ENCODE data around the gene C10orf143. TPM values are rescaled to one million over a fixed set of nuclear protein-coding genes. Genes with fewer than 3 reads are reported as not detected.

C10orf143 gene
- total and polyA plus RNA-seq, 2 donors: 1.6 to 7.7 TPM

DNA sequence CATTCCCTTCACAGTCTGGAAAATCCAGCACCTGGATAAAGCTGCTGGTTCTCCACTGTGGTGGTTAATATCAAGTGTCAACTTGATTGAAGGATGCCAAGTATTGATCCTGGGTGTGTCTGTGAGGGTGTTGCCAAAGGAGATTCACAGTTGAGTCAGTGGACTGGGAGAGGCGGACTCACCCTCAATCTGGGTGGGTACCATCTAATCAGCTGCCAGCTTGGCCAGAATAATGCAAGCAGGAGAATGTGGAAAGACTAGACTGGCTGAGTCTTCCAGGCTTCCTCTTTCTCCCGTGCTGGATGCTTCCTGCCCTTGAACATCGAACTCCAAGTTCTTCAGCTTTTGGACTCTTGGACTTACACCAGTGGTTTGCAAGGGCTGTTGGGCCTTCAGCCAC, 48.4 kb downstream of the C10orf143 start:
- no peak for DNase-seq (ENCODE audit: extremely low spot score)
- Histone ChIP-seq H3K27ac (ENCODE audit: low read depth) (no peak overlapping the region), H3K4me3 (ENCODE audit: low read depth, low read length) (no peak overlapping the region), H3K4me1 (ENCODE audit: insufficient read depth) (no peaks in the 10 kb centered on the region), H3K36me3 (ENCODE audit: insufficient read depth) (no peaks in the 10 kb centered on the region)
- 84% methylated on average over 3 of the region's 3 CpGs for WGBS

GRCh38 chr10:130061760-130062159, 48.9 kb downstream of the C10orf143 start:
- H3K27ac ChIP-seq (ENCODE audit: low read depth): no peak overlapping the region
- no peaks in the 10 kb centered on the region for H3K4me1 ChIP-seq (ENCODE audit: insufficient read depth)
- WGBS: 80% methylated on average over 6 of the region's 6 CpGs
- no peaks in the 10 kb centered on the region for H3K36me3 ChIP-seq (ENCODE audit: insufficient read depth)
- no peak for DNase-seq (ENCODE audit: extremely low spot score)
- H3K4me3 ChIP-seq (ENCODE audit: low read depth, low read length): no peak overlapping the region

DNA sequence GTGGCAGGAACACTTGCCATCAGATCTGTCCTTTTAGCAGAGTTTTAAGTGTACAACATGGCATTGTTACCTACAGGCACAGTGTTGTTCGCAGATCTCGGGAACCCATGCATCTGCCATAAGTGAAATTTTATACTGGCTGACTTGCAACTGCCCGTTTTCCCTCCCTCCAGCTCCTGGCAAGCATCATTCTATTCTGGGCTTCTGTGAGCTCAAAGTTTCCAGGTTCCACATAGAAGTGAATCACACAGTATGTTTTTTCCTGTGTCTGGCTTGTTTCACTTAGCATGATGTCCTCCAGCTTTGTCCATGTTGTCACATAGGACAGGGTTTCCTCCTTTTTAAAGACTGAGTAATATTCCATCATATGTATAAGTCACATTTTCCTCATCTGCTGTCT, 56.6 kb downstream of the C10orf143 start:
- no peak for DNase-seq (ENCODE audit: extremely low spot score)
- no peak overlapping the region for H3K4me3 ChIP-seq (ENCODE audit: low read depth, low read length)
- no peak overlapping the region for H3K27ac ChIP-seq (ENCODE audit: low read depth)
- no peaks in the 10 kb centered on the region for H3K4me1 ChIP-seq (ENCODE audit: insufficient read depth)
- 90% methylated on average over 3 of the region's 3 CpGs for WGBS
- H3K36me3 ChIP-seq (ENCODE audit: insufficient read depth): no peaks in the 10 kb centered on the region

GRCh38 chr10:130053561-130053960, 57.1 kb downstream of the C10orf143 start:
- Histone ChIP-seq H3K4me3 (ENCODE audit: low read depth, low read length) (no peak overlapping the region), H3K36me3 (ENCODE audit: insufficient read depth) (no peaks in the 10 kb centered on the region), H3K4me1 (ENCODE audit: insufficient read depth) (no peaks in the 10 kb centered on the region), H3K27ac (ENCODE audit: low read depth) (no peak overlapping the region)
- WGBS: 75% methylated on average over 11 of the region's 11 CpGs
- no peak for DNase-seq (ENCODE audit: extremely low spot score)

GRCh38 chr10:130052193-130052592, 58.4 kb downstream of the C10orf143 start:
- H3K36me3 ChIP-seq (ENCODE audit: insufficient read depth): no peaks in the 10 kb centered on the region
- no peak overlapping the region for H3K4me3 ChIP-seq (ENCODE audit: low read depth, low read length)
- no peaks in the 10 kb centered on the region for H3K4me1 ChIP-seq (ENCODE audit: insufficient read depth)
- WGBS: 90% methylated on average over 9 of the region's 9 CpGs
- no peak for DNase-seq (ENCODE audit: extremely low spot score)
- no peak overlapping the region for H3K27ac ChIP-seq (ENCODE audit: low read depth)

DNA sequence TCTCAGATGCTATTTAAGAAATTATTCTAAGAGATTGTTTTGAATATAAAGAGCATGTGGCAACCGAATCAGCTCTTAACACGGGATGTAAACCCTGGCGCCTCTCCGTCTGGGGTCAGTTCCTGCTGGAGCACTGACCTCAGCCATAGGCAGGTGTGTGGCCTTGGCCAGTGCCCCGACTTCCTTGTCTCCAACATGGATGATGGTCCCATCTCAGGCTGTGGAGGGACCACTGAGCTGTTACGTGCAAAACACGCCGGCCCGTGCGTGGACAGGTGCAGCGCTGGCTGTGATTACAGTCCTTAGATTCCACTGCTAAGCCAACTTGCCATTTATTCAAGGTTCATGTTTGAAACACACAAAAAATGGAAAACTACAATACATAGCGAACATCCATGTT, 59.9 kb downstream of the C10orf143 start:
- no peak overlapping the region for H3K4me3 ChIP-seq (ENCODE audit: low read depth, low read length)
- no peaks in the 10 kb centered on the region for H3K36me3 ChIP-seq (ENCODE audit: insufficient read depth)
- no peak overlapping the region for H3K27ac ChIP-seq (ENCODE audit: low read depth)
- WGBS: 87% methylated on average over 12 of the region's 12 CpGs
- DNase-seq (ENCODE audit: extremely low spot score): no peak
- H3K4me1 ChIP-seq (ENCODE audit: insufficient read depth): no peaks in the 10 kb centered on the region

GRCh38 chr10:130049987-130050386, 60.6 kb downstream of the C10orf143 start:
- Histone ChIP-seq H3K36me3 (ENCODE audit: insufficient read depth) (no peaks in the 10 kb centered on the region), H3K4me1 (ENCODE audit: insufficient read depth) (no peaks in the 10 kb centered on the region), H3K27ac (ENCODE audit: low read depth) (no peak overlapping the region), H3K4me3 (ENCODE audit: low read depth, low read length) (no peak overlapping the region)
- 82% methylated on average over 12 of the region's 12 CpGs for WGBS
- DNase-seq (ENCODE audit: extremely low spot score): no peak

DNA sequence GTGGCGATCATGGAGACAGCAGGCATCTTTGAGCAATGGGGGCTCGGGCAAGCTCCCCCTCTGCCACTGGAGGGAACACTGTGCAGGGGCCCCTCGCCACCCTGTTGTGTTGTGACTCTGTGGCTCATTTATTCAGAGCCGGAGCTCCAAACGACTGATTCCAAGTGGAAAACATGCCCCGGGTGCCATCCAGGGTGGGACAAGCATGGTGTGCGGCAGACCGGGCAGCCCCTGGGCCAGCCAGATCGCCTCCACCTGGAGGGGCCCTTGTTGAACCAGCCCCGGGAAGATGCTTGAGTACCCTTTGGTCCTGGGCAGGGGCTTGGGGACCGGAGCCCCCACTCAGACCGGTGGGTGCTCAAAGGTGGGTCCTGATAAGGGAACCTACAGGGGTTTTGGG, 61.4 kb downstream of the C10orf143 start:
- no peak overlapping the region for H3K27ac ChIP-seq (ENCODE audit: low read depth)
- DNase-seq (ENCODE audit: extremely low spot score): no peak
- no peak overlapping the region for H3K4me3 ChIP-seq (ENCODE audit: low read depth, low read length)
- WGBS: 90% methylated on average over 12 of the region's 12 CpGs
- no peaks in the 10 kb centered on the region for H3K4me1 ChIP-seq (ENCODE audit: insufficient read depth)
- no peaks in the 10 kb centered on the region for H3K36me3 ChIP-seq (ENCODE audit: insufficient read depth)

DNA sequence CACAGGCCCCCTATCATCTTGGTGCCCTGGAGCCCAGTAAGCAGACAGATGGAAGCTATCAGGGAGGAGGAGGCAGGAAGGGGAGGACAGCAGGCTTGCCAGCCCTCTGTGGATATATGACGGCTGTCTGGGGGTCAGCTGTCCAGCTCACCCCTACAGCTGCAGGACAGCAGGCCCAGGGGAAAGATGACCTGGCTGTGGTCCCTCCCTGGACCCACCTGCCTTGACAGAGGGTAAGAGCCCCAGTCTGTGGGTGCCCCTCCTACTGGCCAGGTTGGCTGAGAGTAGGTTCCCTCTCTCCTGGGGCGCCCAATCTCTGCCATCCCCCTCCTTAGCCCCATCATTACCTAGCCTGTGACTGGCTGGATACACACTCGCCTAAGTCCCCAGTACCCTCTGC, 62.5 kb downstream of the C10orf143 start:
- Histone ChIP-seq H3K36me3 (ENCODE audit: insufficient read depth) (no peaks in the 10 kb centered on the region), H3K4me3 (ENCODE audit: low read depth, low read length) (no peak overlapping the region), H3K27ac (ENCODE audit: low read depth) (no peak overlapping the region), H3K4me1 (ENCODE audit: insufficient read depth) (no peaks in the 10 kb centered on the region)
- WGBS: 64% methylated on average over 3 of the region's 3 CpGs
- no peak for DNase-seq (ENCODE audit: extremely low spot score)

GRCh38 chr10:130047336-130047735, 63.3 kb downstream of the C10orf143 start:
- no peak overlapping the region for H3K4me3 ChIP-seq (ENCODE audit: low read depth, low read length)
- H3K27ac ChIP-seq (ENCODE audit: low read depth): no peak overlapping the region
- 83% methylated on average over 10 of the region's 10 CpGs for WGBS
- no peaks in the 10 kb centered on the region for H3K36me3 ChIP-seq (ENCODE audit: insufficient read depth)
- no peaks in the 10 kb centered on the region for H3K4me1 ChIP-seq (ENCODE audit: insufficient read depth)
- no peak for DNase-seq (ENCODE audit: extremely low spot score)

DNA sequence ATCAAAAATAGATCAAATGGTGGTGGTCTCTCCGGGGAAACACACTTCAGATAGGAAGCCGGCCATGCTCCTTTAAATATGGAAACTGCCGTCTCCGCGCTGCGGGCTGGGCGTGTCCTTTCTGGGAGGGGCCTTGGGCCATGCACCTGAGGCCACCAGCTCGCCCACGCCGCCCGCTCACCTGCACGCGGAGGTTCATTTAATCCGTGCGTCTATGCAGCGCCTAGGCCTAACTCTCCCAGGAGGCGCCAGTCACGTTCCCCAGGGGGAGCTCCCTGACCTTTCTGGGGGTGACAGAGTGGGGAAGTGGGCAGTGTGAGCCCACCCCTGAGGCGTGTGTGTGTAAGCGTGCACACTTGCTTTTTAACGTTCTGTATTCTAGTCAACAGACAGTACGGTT, 64.0 kb downstream of the C10orf143 start:
- 76% methylated on average over 22 of the region's 22 CpGs for WGBS
- Histone ChIP-seq H3K27ac (ENCODE audit: low read depth) (no peak overlapping the region), H3K36me3 (ENCODE audit: insufficient read depth) (no peaks in the 10 kb centered on the region), H3K4me1 (ENCODE audit: insufficient read depth) (no peaks in the 10 kb centered on the region), H3K4me3 (ENCODE audit: low read depth, low read length) (no peak overlapping the region)
- no peak for DNase-seq (ENCODE audit: extremely low spot score)

DNA sequence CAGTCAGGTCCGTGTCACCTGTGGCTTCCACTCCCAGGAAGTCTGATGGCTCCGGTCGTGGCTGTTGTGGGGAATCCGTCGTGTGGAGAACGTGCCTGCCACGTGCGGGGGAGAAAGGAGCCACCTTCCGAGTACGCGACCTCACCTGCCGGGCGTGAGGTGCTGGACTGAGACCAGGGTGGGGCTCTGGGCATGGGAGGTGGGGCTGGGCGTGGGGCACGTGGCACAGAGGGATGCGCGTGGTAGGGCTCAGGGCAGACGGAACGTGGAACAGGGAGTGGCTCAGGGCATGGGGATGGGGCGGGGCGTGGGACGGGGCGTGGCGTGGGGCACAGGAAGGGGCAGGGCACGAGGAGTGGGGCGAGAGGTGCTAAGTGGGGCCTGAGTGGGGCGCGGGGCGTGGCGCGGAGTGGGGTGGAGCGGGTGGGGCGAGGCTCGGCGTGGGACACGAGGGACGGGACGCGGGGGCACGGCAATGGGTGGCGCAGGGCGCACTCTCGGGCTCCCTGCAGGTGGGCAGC, 64.8 kb downstream of the C10orf143 start:
- Histone ChIP-seq H3K4me3 (ENCODE audit: low read depth, low read length) (no peak overlapping the region), H3K36me3 (ENCODE audit: insufficient read depth) (no peaks in the 10 kb centered on the region), H3K4me1 (ENCODE audit: insufficient read depth) (no peaks in the 10 kb centered on the region), H3K27ac (ENCODE audit: low read depth) (no peak overlapping the region)
- WGBS: 94% methylated on average over 43 of the region's 43 CpGs
- DNase-seq (ENCODE audit: extremely low spot score): no peak

GRCh38 chr10:130045091-130045652, 65.5 kb downstream of the C10orf143 start:
- DNase-seq (ENCODE audit: extremely low spot score): no peak
- Histone ChIP-seq H3K4me3 (ENCODE audit: low read depth, low read length) (no peak overlapping the region), H3K36me3 (ENCODE audit: insufficient read depth) (no peaks in the 10 kb centered on the region), H3K27ac (ENCODE audit: low read depth) (no peak overlapping the region), H3K4me1 (ENCODE audit: insufficient read depth) (no peaks in the 10 kb centered on the region)
- WGBS: 55% methylated on average over 30 of the region's 30 CpGs

DNA sequence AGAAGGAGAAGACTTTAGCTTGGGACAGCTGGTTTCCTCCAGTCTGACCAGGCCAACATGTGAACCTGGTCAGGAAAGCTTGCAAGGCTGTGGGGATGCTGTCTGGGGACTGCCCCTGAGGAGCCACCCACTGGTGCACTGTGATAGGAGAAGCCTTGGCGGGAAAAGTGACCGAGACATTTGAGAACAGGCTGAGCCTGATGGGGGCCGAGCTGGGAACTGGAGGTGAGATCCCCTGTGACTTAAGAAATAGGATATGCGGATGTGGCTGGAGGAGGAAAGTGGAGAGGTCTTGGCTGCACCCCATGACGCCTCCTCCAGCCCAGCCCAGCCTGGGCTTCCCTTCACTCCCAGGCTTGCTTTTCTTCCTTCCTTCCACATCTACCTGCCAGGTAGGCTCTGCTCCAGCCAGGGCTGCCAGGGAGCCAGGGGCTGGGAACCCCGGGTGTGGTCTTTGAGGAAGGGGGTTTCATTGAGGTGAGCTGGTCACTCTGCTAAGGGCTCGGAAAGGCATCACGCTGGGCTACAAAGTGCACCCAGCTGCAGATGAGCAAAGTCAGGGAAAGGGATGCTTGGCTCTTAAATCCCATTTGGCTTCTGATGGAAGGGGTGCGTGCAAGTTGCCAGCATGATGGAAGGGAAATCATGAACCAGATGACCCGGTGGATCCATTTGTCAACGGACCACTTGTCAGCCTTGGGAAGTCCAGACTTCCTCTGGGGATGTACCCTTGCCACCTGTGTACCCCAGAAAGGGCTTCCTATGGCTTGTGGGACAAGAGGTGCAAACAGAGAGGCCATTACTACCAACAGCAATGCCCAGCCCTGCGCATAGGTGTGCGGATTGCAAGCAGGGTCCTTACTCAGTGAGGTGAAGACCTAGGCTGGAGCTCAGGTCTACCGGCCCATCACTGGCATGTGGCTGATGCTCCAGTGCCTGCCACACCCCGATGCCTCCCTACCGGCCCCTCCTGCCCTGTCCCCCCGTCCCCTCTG, 66.3 kb downstream of the C10orf143 start:
- WGBS: 78% methylated on average over 17 of the region's 17 CpGs
- no peaks in the 10 kb centered on the region for H3K4me1 ChIP-seq (ENCODE audit: insufficient read depth)
- no peak overlapping the region for H3K4me3 ChIP-seq (ENCODE audit: low read depth, low read length)
- no peak for DNase-seq (ENCODE audit: extremely low spot score)
- no peaks in the 10 kb centered on the region for H3K36me3 ChIP-seq (ENCODE audit: insufficient read depth)
- H3K27ac ChIP-seq (ENCODE audit: low read depth): no peak overlapping the region

Measured in urinary bladder (tissue), 4 donors.